GM12874 (cell line): ENCODE measurements around the gene PNPLA7.

Experiments used
- TF ChIP-seq, protein P1 (sequence below): IDR thresholded peaks from 2 replicates; pipeline ENCODE4 v1.5.1; 2011; ENCODE audit warnings: low read depth, mild to moderate bottlenecking, control low read depth, low read length, moderate library complexity; ENCODE audit not compliant: insufficient read depth

PNPLA7 gene

DNA sequence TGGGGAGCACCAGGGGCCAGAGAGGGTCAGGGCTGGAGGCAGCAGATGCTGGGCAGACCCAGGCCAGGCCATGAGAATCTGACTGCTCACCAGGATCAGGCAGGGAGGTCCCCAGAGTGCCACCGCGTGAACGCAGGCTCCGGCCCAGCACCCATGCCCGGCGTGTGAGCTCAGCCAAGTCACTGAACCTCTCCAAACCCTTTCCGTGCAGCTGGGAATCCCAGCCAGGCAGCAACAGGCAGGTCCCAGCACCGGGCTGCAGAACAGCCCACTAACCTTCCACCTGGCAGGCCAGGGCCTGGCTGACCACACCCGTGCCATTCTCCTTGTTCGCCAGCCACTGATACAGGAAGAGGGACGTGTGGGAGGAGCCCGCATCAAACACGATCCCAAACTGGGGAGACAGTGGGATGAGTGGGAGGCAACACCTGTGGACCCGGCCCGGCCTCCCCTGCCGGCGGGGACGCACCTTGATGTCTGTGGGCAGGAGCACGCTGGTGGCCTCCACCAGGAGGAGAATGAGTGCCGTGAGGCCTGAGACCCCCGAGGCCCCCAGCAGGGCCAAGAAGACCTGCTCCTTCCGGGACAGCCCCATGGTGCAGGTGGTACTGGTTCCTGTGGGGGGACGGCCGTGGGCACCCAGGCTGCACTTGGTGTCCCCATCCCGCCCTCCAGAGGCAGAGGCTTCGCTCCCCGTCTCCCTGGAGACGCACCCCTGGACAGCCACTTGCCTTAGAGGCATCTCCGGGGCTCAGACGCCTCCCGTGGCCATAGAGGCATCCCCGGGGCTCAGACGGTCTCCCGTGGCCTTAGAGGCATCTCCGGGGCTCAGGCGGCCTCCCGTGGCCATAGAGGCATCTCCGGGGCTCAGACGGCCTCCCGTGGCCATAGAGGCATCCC is 112.3 kb downstream of the PNPLA7 start:
- TF ChIP-seq, protein P1, sequence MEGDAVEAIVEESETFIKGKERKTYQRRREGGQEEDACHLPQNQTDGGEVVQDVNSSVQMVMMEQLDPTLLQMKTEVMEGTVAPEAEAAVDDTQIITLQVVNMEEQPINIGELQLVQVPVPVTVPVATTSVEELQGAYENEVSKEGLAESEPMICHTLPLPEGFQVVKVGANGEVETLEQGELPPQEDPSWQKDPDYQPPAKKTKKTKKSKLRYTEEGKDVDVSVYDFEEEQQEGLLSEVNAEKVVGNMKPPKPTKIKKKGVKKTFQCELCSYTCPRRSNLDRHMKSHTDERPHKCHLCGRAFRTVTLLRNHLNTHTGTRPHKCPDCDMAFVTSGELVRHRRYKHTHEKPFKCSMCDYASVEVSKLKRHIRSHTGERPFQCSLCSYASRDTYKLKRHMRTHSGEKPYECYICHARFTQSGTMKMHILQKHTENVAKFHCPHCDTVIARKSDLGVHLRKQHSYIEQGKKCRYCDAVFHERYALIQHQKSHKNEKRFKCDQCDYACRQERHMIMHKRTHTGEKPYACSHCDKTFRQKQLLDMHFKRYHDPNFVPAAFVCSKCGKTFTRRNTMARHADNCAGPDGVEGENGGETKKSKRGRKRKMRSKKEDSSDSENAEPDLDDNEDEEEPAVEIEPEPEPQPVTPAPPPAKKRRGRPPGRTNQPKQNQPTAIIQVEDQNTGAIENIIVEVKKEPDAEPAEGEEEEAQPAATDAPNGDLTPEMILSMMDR = no peak

DNA sequence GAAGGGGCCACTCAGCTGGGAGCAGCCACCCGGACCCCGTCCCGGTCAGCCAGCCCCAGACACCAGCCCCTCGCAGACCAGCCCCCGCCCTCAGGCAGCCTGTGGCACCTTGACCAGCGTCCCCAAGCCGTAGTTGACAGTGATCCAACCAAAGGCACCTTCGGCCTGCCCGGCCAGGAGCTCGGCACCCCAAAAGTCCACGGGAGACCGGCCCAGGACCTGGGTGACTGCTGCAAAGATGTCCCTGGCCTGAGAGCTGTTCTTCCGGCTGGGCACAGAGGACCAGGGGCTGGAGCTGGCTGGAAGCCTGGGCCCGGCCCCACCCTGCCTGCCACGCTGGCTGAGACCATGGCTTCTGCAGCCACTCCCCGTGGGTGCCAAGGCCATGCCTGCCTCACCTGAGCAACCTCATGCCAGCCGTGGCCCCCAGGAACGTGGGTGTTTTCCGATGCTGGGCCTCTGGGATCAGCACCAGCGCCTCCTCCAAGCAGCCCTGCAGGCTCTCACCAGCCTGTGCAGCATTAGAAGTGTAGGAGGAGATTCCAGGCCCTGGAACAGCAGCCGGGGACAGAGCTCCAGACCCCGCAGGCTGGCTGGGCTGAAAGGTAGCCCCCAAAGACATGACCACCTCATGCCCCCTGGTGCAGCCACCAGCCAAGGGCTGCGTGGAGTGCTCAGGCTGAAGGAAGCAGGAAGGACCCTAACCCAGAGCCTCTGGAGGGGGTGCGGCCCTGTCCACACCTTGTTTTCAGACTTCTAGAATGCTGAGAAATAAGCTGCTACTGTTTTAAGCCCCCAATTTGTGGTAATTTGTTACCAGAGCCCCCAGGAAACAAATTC is 113.2 kb downstream of the PNPLA7 start:
- TF ChIP-seq, protein P1 = no peak

DNA sequence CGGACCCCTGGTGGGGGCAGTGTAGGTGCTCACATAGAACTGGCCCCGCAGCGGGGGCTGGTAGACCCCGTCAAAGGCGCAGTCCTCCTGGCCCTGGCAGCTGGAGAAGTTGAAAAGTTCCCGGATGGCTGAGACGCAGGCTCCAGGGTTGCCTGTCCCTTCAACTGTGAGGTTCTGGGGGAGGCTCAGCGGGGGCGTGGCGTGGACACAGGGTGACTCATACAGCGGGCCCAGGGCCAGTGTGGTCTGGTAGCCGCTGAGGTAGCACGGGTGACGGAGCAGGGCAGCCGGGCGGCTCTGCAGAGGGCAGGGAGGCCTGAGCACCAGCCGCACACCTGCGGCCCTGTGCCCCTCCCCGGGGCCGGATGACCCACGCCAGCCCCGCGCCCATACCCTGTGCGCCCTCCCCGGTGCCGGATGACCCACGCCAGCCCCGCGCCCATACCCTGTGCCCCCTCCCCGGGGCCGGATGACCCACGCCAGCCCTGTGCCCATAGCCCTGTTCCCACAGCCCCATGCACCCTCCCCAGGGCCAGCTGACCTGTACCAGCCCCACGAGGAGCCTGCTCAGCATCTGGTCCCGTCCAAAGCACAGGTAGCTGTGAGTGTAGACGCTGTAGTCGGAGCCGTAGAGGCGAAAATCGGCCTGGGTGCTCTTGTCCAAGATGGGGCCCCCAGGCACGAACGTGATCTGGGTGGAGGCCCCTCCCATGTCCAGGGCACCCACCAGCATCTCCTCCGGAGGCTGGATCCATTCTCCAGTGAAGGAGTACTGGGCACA is 114.0 kb downstream of the PNPLA7 start:
- TF ChIP-seq, protein P1 = no peak

DNA sequence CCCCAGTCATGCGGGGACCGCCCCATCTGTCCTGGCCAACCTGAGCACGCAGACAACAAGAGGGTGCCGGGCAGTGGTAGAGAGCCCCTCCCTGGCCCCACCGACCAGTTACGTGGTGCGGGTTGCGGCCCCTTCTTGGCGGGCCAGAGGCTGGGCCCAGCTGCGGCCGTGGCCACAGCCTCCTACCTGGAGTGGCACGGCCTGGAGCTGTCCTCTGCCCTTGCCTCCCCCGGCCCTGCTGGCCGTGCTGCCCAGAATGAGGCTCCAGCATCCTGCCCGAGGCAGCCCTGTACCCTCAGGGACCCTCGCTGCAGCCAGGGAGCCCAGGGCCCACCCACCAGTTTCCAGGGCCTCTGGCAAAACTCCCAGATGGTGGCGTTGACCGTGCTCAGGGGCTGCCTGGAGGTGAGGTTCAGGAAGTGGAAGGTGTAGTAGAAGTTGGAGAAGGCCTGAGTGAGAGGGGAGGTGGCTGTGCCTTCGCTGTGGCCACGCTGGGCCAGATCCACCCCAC is 114.8 kb downstream of the PNPLA7 start:
- TF ChIP-seq, protein P1 = no peak

DNA sequence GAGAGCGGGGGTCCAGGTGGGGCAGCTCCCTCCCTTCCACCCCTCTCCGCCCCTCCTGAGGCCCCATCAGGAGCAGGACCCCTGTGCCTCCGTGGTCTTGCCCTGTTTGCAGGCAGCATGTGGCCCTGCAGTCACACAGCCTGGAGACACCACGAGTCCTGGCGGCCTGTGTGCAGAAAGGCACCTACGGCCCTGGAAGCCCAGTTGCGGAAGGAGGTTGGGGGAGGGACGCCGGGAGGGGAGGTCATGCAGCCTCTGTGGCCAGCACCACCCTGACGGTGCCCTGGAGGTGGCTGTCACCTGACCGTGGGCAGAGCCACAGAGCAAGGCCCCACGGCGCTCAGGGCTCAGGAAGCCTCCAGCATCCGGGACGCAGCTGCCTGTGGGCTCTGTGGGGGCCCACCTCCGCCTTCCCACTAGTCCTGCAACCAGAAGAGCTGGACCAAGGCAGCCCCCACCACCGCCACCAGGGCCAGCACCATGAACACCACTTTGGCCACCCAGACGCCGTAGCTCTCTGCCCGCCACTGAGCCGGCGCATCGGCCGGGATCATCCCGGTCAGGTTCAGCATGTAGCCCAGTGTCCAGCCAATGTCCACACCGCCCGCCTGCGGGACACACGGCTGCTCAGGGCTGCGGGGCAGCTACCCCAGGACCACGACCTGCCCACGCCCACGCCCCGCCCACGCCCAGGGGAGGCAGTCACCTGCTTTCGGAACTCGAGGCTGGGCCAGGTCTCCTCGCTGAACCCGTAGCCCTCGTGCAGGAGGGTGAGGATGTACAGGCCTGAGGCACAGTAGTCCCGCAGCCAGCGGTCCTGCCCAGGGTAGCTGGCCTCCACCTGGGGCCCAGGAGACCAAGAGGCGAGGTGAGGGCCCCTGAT is 115.5 kb downstream of the PNPLA7 start:
- TF ChIP-seq, protein P1 = no peak

DNA sequence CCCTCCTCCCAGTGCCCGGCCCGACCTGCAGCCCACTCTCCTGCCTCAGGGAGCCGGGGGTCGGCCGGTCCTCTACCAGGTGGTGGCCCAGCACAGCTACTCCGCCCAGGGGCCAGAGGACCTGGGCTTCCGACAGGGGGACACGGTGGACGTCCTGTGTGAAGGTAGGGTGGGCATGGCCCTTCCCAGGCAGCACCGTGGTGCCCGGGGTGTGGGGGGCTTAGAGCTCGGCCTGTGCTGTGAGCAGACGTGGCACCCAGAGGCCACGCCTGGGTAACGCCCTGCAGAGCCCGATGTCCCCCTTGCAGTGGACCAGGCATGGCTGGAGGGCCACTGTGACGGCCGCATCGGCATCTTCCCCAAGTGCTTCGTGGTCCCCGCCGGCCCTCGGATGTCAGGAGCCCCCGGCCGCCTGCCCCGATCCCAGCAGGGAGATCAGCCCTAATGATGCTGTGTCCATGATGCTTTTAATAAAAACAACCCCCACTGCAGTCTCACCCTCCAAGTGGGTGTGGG is 116.2 kb downstream of the PNPLA7 start:
- TF ChIP-seq, protein P1 = no peak
